Activated naive CD8-positive, alpha-beta T cell treated with anti-CD3 and anti-CD28 coated beads, Interleukin-2, amount 10 ng/mL, durations not matched to agents 7 days and 5 days (primary cell): ENCODE measurements around the gene GJD4. TPM values are rescaled to one million over a fixed set of nuclear protein-coding genes. Genes with fewer than 3 reads are reported as not detected.

Experiments used
- ATAC-seq: fragments of 150-1000 bp; cut with Tn5 transposase; one replicate; pipeline ENCODE4 v1.10.0; 2021; ENCODE audit warnings: low read depth, moderate library complexity
- POLR2A ChIA-PET: fragments of 350-600 bp; sonication (Branson Sonifier 250); formaldehyde crosslinking; loops from one replicate; lab custom pipeline; 2021; ENCODE audit warnings: antibody characterized with exemption; lab: Charles Lee
- DNase-seq: peaks from one replicate; pipeline ENCODE4 v3.0.0; 2021
- H3K27ac Mint-ChIP-seq: one replicate; pipeline ENCODE4 v1.8.0; 2022; ENCODE audit warnings: mild to moderate bottlenecking, mixed read lengths
- H3K27me3 Mint-ChIP-seq: one replicate; pipeline ENCODE4 v1.8.0; 2022; ENCODE audit warnings: mild to moderate bottlenecking, moderate library complexity, mixed read lengths
- H3K36me3 Mint-ChIP-seq: one replicate; pipeline ENCODE4 v1.8.0; 2021; ENCODE audit warnings: mild to moderate bottlenecking, mixed read lengths
- H3K4me1 Mint-ChIP-seq: one replicate; pipeline ENCODE4 v1.8.0; 2021; ENCODE audit warnings: mixed read lengths
- H3K4me3 Mint-ChIP-seq: one replicate; pipeline ENCODE4 v1.8.0; 2022; ENCODE audit warnings: mild to moderate bottlenecking, moderate library complexity, mixed read lengths
- H3K9me3 Mint-ChIP-seq: one replicate; pipeline ENCODE4 v1.8.0; 2021; ENCODE audit warnings: mixed read lengths
- total RNA-seq, 2 experiments: library from RNA; stranded (reverse); gene quantifications; one replicate each; pipeline ENCODE4 v1.2.3, GENCODE V29; 2021

The GJD4 gene
- total RNA-seq, 2 experiments from 2014 or later: not detected

- H3K4me3 Mint-ChIP-seq: no peak overlapping the region
- DNase-seq (no peak), ATAC-seq (no peak)
- H3K4me1 Mint-ChIP-seq: no peaks in the 10 kb centered on the region
- no peak overlapping the region for H3K27ac Mint-ChIP-seq
- POLR2A ChIA-PET: no interaction called here
- H3K27me3 Mint-ChIP-seq: peaks cover 5% of the 10 kb centered on the region
- H3K9me3 Mint-ChIP-seq: no peaks in the 10 kb centered on the region
- H3K36me3 Mint-ChIP-seq: no peaks in the 10 kb centered on the region
Observed at GRCh38 chr10:35585356-35585755, 19.8 kb upstream of the GJD4 start.

GRCh38 chr10:35585903-35586535 is 19.1 kb upstream of the GJD4 start:
- no peak for ATAC-seq
- Mint-ChIP-seq H3K36me3 (no peaks in the 10 kb centered on the region), H3K27me3 (peaks cover 7% of the 10 kb centered on the region), H3K27ac (no peak overlapping the region), H3K4me3 (no peak overlapping the region), H3K9me3 (peaks cover 1% of the 10 kb centered on the region), H3K4me1 (no peaks in the 10 kb centered on the region)
- POLR2A ChIA-PET: no interaction called here
- DNase-seq: no peak

GRCh38 chr10:35588836-35589235 is 16.3 kb upstream of the GJD4 start:
- no peaks in the 10 kb centered on the region for H3K4me1 Mint-ChIP-seq
- peaks cover 1% of the 10 kb centered on the region for H3K9me3 Mint-ChIP-seq
- no peak for ATAC-seq
- H3K36me3 Mint-ChIP-seq: no peaks in the 10 kb centered on the region
- H3K4me3 Mint-ChIP-seq: no peak overlapping the region
- H3K27me3 Mint-ChIP-seq: peaks cover 8% of the 10 kb centered on the region
- DNase-seq: no peak
- H3K27ac Mint-ChIP-seq: no peak overlapping the region
- POLR2A ChIA-PET: no interaction called here

GRCh38 chr10:35592441-35592840 is 12.7 kb upstream of the GJD4 start:
- H3K36me3 Mint-ChIP-seq: no peaks in the 10 kb centered on the region
- ATAC-seq (no peak), DNase-seq (no peak)
- peaks cover 11% of the 10 kb centered on the region for H3K27me3 Mint-ChIP-seq
- no peaks in the 10 kb centered on the region for H3K4me1 Mint-ChIP-seq
- POLR2A ChIA-PET: no interaction called here
- no peak overlapping the region for H3K27ac Mint-ChIP-seq
- peaks cover 1% of the 10 kb centered on the region for H3K9me3 Mint-ChIP-seq
- H3K4me3 Mint-ChIP-seq: no peak overlapping the region

- no peak for DNase-seq
- H3K4me3 Mint-ChIP-seq: no peak overlapping the region
- no peaks in the 10 kb centered on the region for H3K4me1 Mint-ChIP-seq
- POLR2A ChIA-PET: no interaction called here
- H3K27me3 Mint-ChIP-seq: peaks cover 9% of the 10 kb centered on the region
- no peaks in the 10 kb centered on the region for H3K36me3 Mint-ChIP-seq
- H3K9me3 Mint-ChIP-seq: peaks cover 1% of the 10 kb centered on the region
- H3K27ac Mint-ChIP-seq: no peak overlapping the region
- ATAC-seq: no peak
Observed at GRCh38 chr10:35594115-35595079, 10.7 kb upstream of the GJD4 start.

- POLR2A ChIA-PET: no interaction called here
- Mint-ChIP-seq H3K27me3 (peaks cover 8% of the 10 kb centered on the region), H3K27ac (no peak overlapping the region), H3K4me3 (no peak overlapping the region), H3K9me3 (peaks cover 1% of the 10 kb centered on the region), H3K36me3 (no peaks in the 10 kb centered on the region), H3K4me1 (no peaks in the 10 kb centered on the region)
- DNase-seq (no peak), ATAC-seq (no peak)
Observed at GRCh38 chr10:35595106-35595505, 10.0 kb upstream of the GJD4 start.

- Mint-ChIP-seq H3K27me3 (peaks cover 5% of the 10 kb centered on the region), H3K27ac (no peak overlapping the region), H3K4me3 (no peak overlapping the region), H3K36me3 (no peaks in the 10 kb centered on the region), H3K4me1 (no peaks in the 10 kb centered on the region), H3K9me3 (no peaks in the 10 kb centered on the region)
- no peak for ATAC-seq
- no peak for DNase-seq
- POLR2A ChIA-PET: no interaction called here
Observed at GRCh38 chr10:35598379-35598778, 6.8 kb upstream of the GJD4 start.

- Mint-ChIP-seq H3K36me3 (no peaks in the 10 kb centered on the region), H3K27ac (no peak overlapping the region), H3K27me3 (peaks cover 11% of the 10 kb centered on the region), H3K4me1 (no peaks in the 10 kb centered on the region), H3K4me3 (no peak overlapping the region), H3K9me3 (no peaks in the 10 kb centered on the region)
- ATAC-seq (no peak), DNase-seq (no peak)
- POLR2A ChIA-PET: no interaction called here
Observed at GRCh38 chr10:35600193-35600592, 4.9 kb upstream of the GJD4 start.

- H3K36me3 Mint-ChIP-seq: no peaks in the 10 kb centered on the region
- peaks cover 2% of the 10 kb centered on the region for H3K9me3 Mint-ChIP-seq
- H3K27ac Mint-ChIP-seq: no peak overlapping the region
- ATAC-seq: no peak
- no peak overlapping the region for H3K4me3 Mint-ChIP-seq
- H3K4me1 Mint-ChIP-seq: peaks cover 5% of the 10 kb centered on the region
- DNase-seq: no peak
- H3K27me3 Mint-ChIP-seq: peaks cover 41% of the 10 kb centered on the region
- POLR2A ChIA-PET: no interaction called here
Observed at GRCh38 chr10:35606430-35606829, 1.3 kb downstream of the GJD4 start.

- ATAC-seq (peak; percentile 63), DNase-seq (peak; percentile 44)
- no peaks in the 10 kb centered on the region for H3K36me3 Mint-ChIP-seq
- POLR2A ChIA-PET: no interaction called here
- H3K9me3 Mint-ChIP-seq: peaks cover 2% of the 10 kb centered on the region
- H3K27ac Mint-ChIP-seq: no peak overlapping the region
- H3K27me3 Mint-ChIP-seq: peaks cover 47% of the 10 kb centered on the region
- peak overlapping the region; percentile 76 for H3K4me3 Mint-ChIP-seq
- peaks cover 5% of the 10 kb centered on the region for H3K4me1 Mint-ChIP-seq
Observed at GRCh38 chr10:35607475-35608327, 2.6 kb downstream of the GJD4 start.

GRCh38 chr10:35608328-35608672 is 3.2 kb downstream of the GJD4 start:
- H3K27me3 Mint-ChIP-seq: peaks cover 49% of the 10 kb centered on the region
- POLR2A ChIA-PET: no interaction called here
- H3K36me3 Mint-ChIP-seq: no peaks in the 10 kb centered on the region
- H3K9me3 Mint-ChIP-seq: peaks cover 2% of the 10 kb centered on the region
- ATAC-seq (no peak), DNase-seq (no peak)
- no peak overlapping the region for H3K4me3 Mint-ChIP-seq
- peaks cover 5% of the 10 kb centered on the region for H3K4me1 Mint-ChIP-seq
- no peak overlapping the region for H3K27ac Mint-ChIP-seq

GRCh38 chr10:35611750-35612149 is 6.6 kb downstream of the GJD4 start:
- Mint-ChIP-seq H3K4me1 (peaks cover 5% of the 10 kb centered on the region), H3K27ac (no peak overlapping the region), H3K27me3 (peaks cover 50% of the 10 kb centered on the region), H3K4me3 (no peak overlapping the region), H3K36me3 (no peaks in the 10 kb centered on the region), H3K9me3 (peaks cover 2% of the 10 kb centered on the region)
- no peak for DNase-seq
- no peak for ATAC-seq
- POLR2A ChIA-PET: interaction anchor here (0.6 kb wide), 1 partner anchor 371 kb away, joined by 5 read pairs; no protein-coding TSS in a partner anchor

- H3K9me3 Mint-ChIP-seq: peaks cover 2% of the 10 kb centered on the region
- DNase-seq (no peak), ATAC-seq (no peak)
- no peak overlapping the region for H3K27ac Mint-ChIP-seq
- H3K4me3 Mint-ChIP-seq: no peak overlapping the region
- H3K27me3 Mint-ChIP-seq: peaks cover 42% of the 10 kb centered on the region
- peaks cover under 1% of the 10 kb centered on the region for H3K4me1 Mint-ChIP-seq
- H3K36me3 Mint-ChIP-seq: no peaks in the 10 kb centered on the region
- POLR2A ChIA-PET: interaction anchor here (0.6 to 0.7 kb wide), 2 partner anchors 270 to 372 kb away, joined by 3 to 5 read pairs; no protein-coding TSS in a partner anchor
Observed at GRCh38 chr10:35612385-35613106, 7.4 kb downstream of the GJD4 start.
